LNCAP (cell line): ENCODE data around the gene SDF4.

Experiments used
- CTCF ChIP-seq: fragments of 450-650 bp; IDR thresholded peaks from 2 replicates; pipeline ENCODE4 v1.5.1; 2017; ENCODE audit warnings: mild to moderate bottlenecking

The SDF4 gene

GRCh38 chr1:1179346-1179982, 52.3 kb downstream of the SDF4 start:
- TF ChIP-seq CTCF: no peak

- TF ChIP-seq CTCF: no peak
These were observed 52.9 kb downstream of the SDF4 start for GRCh38 chr1:1178794-1179331.

GRCh38 chr1:1177452-1178206, 54.2 kb downstream of the SDF4 start:
- no peak for TF ChIP-seq CTCF

- TF ChIP-seq CTCF: no peak
These were observed 54.9 kb downstream of the SDF4 start for GRCh38 chr1:1176931-1177330.

GRCh38 chr1:1175221-1176062, 56.4 kb downstream of the SDF4 start:
- no peak for TF ChIP-seq CTCF

GRCh38 chr1:1173793-1174415, 57.9 kb downstream of the SDF4 start, which contains the start of gene TTLL10:
Gene TTLL10, plus strand, starts transcription at chr1:1173880. Its CDS starts 5,336 bp downstream, at chr1:1179216.
- TF ChIP-seq CTCF: no peak
